Measurements from ENCODE around the gene DGCR2.
"Not testable (repeated sequence)": the region's sequence is repeated elsewhere in the genome, so short reads cannot be mapped to it uniquely, and the experiment has no call there.

Gene DGCR2

DNA sequence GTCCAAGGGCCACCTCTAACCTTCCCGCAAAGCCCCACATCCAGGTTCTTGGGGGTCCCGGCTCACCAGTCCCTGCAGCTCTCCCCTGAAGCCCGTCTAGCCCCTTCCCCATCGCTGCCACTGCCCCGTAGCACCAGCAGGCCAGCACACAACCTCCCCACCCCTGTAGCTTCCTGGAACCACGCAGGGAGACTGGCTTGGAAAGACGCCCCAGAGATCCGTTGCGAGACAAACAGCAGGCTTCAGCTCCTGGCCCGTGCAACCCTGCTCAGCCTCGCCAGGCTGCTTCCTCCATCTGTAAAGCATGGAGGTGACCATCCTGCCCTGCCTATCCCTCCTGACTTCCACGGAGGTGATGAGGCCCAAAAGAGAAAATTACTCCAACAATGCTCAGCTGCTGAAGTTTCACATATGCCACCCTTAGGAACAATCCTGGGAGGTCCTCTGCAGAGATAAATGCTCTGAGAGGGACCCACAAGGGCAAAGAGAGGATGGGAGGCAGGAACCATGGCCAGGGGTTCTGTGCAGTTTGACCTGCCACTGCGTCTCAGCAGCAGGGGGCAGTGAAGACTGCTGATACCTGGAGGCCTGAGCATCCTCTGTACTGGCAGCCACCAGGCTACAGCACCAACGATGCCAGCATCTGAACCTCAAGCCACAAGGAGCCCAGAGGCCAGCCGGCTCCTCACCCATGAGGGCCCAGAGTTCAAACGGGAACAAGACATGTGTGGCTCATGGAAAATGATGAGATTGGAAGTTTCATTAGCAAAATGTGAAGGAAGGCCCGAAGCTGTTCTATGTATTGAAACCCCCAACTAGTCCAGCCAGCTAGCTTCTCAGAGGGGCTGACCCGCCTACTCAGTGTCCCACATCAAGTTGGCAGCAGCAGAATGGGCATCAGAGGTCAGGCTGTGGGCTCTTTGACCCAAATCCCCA, 16.1 kb downstream of the DGCR2 start:
- DNase-seq, result peak; percentile 64

DNA sequence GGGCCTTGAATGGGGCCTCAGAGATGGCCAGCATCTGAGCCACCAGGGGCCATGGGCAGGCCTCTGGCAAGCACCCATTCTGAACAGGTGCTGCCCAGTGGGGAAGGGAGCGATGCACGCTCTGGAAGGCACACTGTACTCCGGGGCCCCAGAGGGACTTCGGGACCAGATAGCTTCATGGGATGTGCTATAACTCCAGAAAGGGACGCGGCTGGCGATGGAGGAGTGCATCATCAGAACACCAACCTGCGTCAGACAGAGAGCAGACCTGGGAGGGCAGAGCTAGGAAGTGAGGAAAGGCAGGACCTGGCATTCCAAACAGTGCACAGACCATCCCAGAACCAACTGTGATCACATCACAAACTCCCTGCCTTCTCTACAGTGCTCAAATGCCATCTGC, 16.8 kb downstream of the DGCR2 start:
- DNase-seq, result no peak

DNA sequence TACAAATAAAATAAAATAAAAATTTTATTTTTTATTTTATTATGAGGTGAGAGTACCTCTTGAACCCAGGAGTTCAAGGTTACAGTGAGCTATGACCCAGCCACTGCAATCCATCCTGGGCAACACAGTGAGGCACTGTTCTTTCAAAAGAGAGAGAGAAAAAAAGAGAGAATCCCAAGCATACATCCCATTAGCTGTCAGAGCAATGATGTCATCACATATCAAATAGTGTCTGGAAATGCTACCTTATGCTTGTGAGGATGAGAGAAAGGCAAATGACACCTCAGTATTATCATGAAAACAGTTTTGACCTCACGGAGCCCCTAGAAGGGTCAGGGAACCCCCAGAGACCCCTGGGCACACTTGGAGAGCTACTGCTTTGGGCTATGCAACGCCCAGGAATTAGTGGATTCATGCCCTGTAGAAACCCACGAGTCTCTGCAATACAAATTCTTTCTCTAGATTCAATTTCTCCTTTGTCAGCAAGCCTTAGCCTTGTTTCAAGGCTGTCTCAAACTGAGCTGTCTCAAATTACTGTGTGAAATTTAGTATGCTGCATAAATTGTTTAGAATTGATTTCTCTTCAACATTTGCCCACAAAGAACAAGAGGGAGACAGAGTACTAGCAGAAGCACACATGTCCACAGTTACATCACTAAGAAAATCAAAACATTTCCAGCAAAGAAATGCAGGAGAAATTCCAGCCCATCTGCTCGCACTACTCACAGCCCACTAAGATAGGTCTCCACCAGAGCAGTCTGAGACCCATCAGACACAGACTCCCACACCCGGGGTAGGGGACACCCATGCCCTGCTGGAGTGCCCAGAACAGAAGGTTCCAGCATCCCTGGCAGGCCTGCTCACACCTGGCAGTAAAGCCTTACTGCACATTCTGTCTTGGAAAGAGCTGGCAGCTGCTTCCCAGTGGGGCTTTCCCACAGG, 18.1 kb downstream of the DGCR2 start:
- DNase-seq, result no peak

DNA sequence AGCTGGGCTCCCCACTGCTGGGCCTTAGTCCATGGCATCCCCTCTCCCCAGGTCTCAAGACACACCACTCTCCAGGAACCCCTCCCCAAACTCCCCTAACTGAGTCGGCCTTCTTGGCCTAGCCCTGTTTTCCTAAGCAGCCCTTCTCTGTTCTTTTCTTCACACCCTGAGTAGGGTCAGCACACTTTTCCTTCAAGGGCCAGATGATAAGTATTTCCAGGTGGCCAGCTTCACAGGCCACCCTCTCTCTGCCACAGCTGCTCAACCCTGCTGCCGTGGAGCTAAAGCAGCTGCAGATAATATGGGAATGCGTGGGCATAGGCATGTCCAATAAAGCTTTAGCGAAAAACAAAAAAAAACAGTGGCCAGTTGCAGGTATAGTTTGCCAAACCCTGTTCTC, 24.1 kb downstream of the DGCR2 start:
- DNase-seq, result no peak

GRCh38 chr22:19097518-19097917, 24.7 kb downstream of the DGCR2 start:
- DNase-seq, result no peak

GRCh38 chr22:19096555-19096954, 25.7 kb downstream of the DGCR2 start:
- no peak for DNase-seq

- DNase-seq, result no peak
Measured at GRCh38 chr22:19094393-19094997, 27.7 kb downstream of the DGCR2 start.

- no peak for DNase-seq
Measured at GRCh38 chr22:19092725-19093124, 29.5 kb downstream of the DGCR2 start.

- DNase-seq, result no peak
Measured at GRCh38 chr22:19090586-19091127, 31.6 kb downstream of the DGCR2 start.

GRCh38 chr22:19090183-19090582, 32.0 kb downstream of the DGCR2 start:
- DNase-seq, result no peak

GRCh38 chr22:19088866-19089595, 33.2 kb downstream of the DGCR2 start:
- DNase-seq, result no peak

DNA sequence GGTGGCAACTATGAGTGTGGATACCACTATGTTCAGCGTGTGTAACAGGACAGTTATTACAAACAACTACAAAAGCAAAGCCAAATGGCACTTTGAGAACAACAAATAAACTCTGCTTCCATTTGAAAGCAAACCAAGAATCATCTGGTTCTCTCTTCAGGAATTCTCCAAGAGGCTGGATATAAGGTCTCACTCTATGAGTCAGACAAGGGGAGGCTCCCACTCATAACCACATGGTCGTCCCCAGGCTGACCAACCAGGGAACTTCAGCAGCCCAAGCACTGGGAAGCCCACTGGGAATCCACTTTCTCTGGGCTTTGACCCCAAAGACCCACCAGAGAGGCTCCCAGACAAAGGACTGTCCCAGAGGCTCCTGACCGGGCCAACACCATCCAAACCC, 35.3 kb downstream of the DGCR2 start:
- no peak for DNase-seq

DNA sequence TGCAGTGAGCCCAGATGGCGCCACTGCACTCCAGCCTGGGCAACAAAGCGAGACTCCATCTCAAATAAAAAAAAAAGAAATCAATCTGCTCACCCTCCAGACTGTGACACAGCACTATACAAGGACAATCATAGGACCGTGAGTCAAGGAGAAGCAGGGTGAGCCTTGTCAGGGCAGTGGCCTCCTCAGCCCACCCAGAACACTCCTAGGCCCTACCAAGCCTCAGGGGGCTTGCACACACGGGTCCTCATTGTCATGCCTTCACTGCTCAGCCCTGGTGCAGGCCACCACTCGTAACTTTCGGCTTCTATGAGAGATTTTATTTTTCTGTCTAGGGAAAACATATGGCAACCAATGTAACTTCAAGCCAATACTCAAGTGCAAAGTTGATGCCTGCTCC, 35.8 kb downstream of the DGCR2 start:
- no peak for DNase-seq

DNA sequence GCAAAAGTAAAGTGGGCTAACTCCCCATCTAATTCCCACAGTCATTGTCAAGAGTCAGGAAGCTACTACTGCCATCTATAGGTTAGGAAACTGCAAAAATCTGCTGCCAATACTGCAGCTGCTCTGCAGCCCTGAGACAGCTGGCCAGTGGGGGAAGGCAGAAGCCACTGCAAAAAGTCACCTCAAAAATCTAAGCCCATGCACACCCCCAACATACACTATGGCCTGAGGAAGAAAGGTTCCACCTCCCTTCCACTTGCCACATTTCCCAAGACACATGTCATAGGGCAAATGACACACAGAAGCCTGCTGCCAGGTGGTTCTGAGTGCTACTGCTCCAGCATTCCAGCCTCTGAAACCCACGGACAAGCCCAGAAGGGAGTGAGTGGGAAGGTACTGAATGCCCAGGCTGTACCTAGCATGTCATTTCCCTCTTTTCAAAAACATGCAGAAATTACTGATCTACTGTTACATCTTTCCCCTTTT, 36.9 kb downstream of the DGCR2 start:
- no peak for DNase-seq

DNA sequence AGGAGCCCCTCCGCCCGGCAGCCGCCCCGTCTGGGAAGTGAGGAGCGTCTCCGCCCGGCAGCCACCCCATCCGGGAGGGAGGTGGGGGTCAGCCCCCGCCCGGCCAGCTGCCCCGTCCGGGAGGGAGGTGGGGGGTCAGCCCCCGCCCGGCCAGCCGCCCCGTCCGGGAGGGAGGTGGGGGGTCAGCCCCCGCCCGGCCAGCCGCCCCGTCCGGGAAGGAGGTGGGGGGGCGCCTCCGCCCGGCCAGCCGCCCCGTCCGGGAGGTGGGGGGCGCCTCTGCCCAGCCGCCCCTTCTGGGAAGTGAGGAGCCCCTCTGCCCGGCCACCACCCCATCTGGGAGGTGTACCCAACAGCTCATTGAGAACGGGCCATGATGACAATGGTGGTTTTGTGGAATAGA, 37.6 kb downstream of the DGCR2 start:
- not testable (repeated sequence) for DNase-seq

DNA sequence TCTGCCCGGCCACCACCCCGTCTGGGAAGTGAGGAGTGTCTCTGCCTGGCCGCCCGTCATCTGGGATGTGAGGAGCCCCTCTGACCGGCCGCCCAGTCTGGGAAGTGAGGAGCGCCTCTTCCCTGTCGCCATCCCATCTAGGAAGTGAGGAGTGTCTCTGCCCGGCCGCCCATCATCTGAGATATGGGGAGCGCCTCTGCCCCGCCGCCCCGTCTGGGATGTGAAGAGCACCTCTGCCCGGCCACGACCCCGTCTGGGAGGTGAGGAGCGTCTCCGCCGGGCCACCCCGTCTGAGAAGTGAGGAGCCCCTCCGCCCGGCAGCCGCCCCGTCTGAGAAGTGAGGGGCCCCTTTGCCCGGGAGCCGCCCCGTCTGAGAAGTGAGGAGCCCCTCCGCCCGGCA, 38.1 kb downstream of the DGCR2 start:
- not testable (repeated sequence) for DNase-seq

- DNase-seq, result no peak
Measured at GRCh38 chr22:19082793-19083192, 39.4 kb downstream of the DGCR2 start.

- DNase-seq, result no peak
Measured at GRCh38 chr22:19082101-19082500, 40.1 kb downstream of the DGCR2 start.

DNA sequence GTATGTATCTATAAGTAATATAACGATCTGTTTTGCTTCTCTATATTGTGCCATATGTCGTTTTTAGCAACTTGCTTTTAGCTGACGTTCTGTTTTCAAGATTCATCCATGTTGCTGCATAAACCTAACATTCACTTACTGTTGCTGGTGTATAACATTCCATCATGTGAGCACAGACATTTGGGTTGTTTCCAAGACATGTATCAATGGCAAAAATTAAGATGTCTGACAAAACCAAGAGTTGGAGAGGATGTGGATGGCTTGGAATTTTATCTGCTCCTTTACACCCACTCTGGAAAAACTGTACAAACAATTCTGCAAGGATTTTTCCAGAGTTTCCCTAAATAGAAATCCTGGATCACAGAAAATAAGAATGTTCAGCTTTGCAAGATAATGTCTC, 40.9 kb downstream of the DGCR2 start:
- DNase-seq, result no peak

- no peak for DNase-seq
Measured at GRCh38 chr22:19080853-19081252, 41.4 kb downstream of the DGCR2 start.

- no peak for DNase-seq
Measured at GRCh38 chr22:19079691-19080090, 42.5 kb downstream of the DGCR2 start.

DNA sequence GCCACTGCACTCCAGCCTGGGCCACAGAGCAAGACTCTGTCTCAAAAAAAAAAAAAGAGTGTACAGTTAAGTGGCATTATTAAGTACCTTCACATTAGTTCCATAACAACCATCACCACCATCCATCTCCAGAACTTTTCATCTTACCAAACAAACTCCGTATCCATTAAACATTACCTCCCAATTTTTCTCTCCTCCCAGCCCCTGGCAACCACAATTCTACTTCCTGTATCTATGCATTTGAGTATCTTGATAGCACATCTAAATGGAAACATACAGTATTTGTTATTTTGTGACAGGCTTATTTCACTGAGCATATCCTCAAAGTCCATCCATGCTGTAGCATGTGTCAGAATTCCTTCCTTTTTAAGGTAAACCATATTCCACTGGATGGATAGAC, 46.8 kb downstream of the DGCR2 start:
- DNase-seq, result no peak

Measured in CD4-positive, alpha-beta T cell treated with Interleukin-12 subunit alpha and Interleukin-12 subunit beta, for 1 hour (primary cell).